Astrocyte (in vitro differentiated cells and primary cell): Measurements from ENCODE around the gene GALK1. TPM values are rescaled to one million over a fixed set of nuclear protein-coding genes. Genes with fewer than 3 reads are reported as not detected.

Experiments
- DNase-seq: peaks from one replicate; pipeline ENCODE4 v3.0.0-alpha.2; 2010; ENCODE audit warnings: low read depth
- FAIRE-seq: peaks from 2 replicates; lab custom pipeline; 2011; peaks lifted over from hg19 to GRCh38; lab: Jason Lieb, UNC
- H2AFZ ChIP-seq: 2 replicates; pipeline ENCODE4 v1.6.0; 2012; ENCODE audit warnings: low read depth, low read length, inconsistent platforms
- H3K27ac ChIP-seq: 2 replicates; pipeline ENCODE4 v1.5.1; 2011; ENCODE audit warnings: low read depth, low read length, inconsistent platforms
- H3K27me3 ChIP-seq: 2 replicates; pipeline ENCODE4 v1.6.0; 2011; ENCODE audit warnings: low read length, inconsistent platforms; ENCODE audit not compliant: insufficient read depth
- H3K36me3 ChIP-seq: 2 replicates; pipeline ENCODE4 v1.5.1; 2011; ENCODE audit warnings: low read length, inconsistent platforms; ENCODE audit not compliant: insufficient read depth
- H3K4me1 ChIP-seq: 2 replicates; pipeline ENCODE4 v1.5.1; 2011; ENCODE audit warnings: low read length, inconsistent platforms; ENCODE audit not compliant: insufficient read depth
- H3K4me2 ChIP-seq: 2 replicates; pipeline ENCODE4 v1.6.0; 2012; ENCODE audit warnings: low read length, inconsistent platforms
- H3K4me3 ChIP-seq: 2 replicates; pipeline ENCODE4 v1.5.1; 2011; ENCODE audit warnings: low read depth, mild to moderate bottlenecking, low read length, inconsistent platforms; ENCODE audit not compliant: insufficient read depth
- H3K79me2 ChIP-seq: 2 replicates; pipeline ENCODE4 v1.6.0; 2012; ENCODE audit warnings: mild to moderate bottlenecking, low read length, inconsistent platforms; ENCODE audit not compliant: insufficient read depth
- H3K9ac ChIP-seq: 2 replicates; pipeline ENCODE4 v1.6.0; 2012; ENCODE audit warnings: mild to moderate bottlenecking, low read length, inconsistent platforms
- H3K9me3 ChIP-seq: 2 replicates; pipeline ENCODE4 v1.5.1; 2012; ENCODE audit warnings: low read depth, mild to moderate bottlenecking, low read length, inconsistent platforms; ENCODE audit not compliant: insufficient read depth
- H4K20me1 ChIP-seq: 2 replicates; pipeline ENCODE4 v1.6.0; 2012; ENCODE audit warnings: low read length, inconsistent platforms; ENCODE audit not compliant: insufficient read depth
- H3K27ac Mint-ChIP-seq: one replicate; pipeline ENCODE4 v1.8.0; 2021; ENCODE audit warnings: mild to moderate bottlenecking, mixed read lengths; ENCODE audit not compliant: unreplicated experiment
- H3K27me3 Mint-ChIP-seq: one replicate; pipeline ENCODE4 v1.8.0; 2021; ENCODE audit warnings: low read depth, mixed read lengths; ENCODE audit not compliant: unreplicated experiment
- H3K36me3 Mint-ChIP-seq: one replicate; pipeline ENCODE4 v1.8.0; 2021; ENCODE audit warnings: low read depth, mixed read lengths; ENCODE audit not compliant: unreplicated experiment
- H3K4me1 Mint-ChIP-seq: one replicate; pipeline ENCODE4 v1.8.0; 2021; ENCODE audit warnings: low read depth, mixed read lengths; ENCODE audit not compliant: unreplicated experiment
- H3K4me3 Mint-ChIP-seq: one replicate; pipeline ENCODE4 v1.8.0; 2021; ENCODE audit warnings: mild to moderate bottlenecking, moderate library complexity, mixed read lengths; ENCODE audit not compliant: unreplicated experiment
- H3K9me3 Mint-ChIP-seq: one replicate; pipeline ENCODE4 v1.8.0; 2021; ENCODE audit warnings: mild to moderate bottlenecking, mixed read lengths; ENCODE audit not compliant: unreplicated experiment
- CTCF ChIP-seq: IDR thresholded peaks from 2 replicates; pipeline ENCODE4 v1.5.1; 2011; ENCODE audit warnings: low read depth, mild to moderate bottlenecking, inconsistent platforms, low read length, moderate library complexity; ENCODE audit not compliant: insufficient read depth
- EZH2 ChIP-seq: IDR thresholded peaks from 2 replicates; pipeline ENCODE4 v1.6.1; 2012; ENCODE audit warnings: mild to moderate bottlenecking, low read length, inconsistent platforms; ENCODE audit not compliant: insufficient read depth
- total RNA-seq: library from RNA; stranded (reverse); gene quantifications from 2 replicates; pipeline ENCODE4 v1.2.1, GENCODE V29; 2021

Gene GALK1
- total RNA-seq, 1 donor from 2014 or later: 22.6 TPM

- Mint-ChIP-seq H3K4me3 (no peak overlapping the region), H3K27ac (no peak overlapping the region), H3K27me3 (peaks cover 26% of the 10 kb centered on the region), H3K9me3 (no peaks in the 10 kb centered on the region), H3K36me3 (peaks cover 2% of the 10 kb centered on the region), H3K4me1 (no peaks in the 10 kb centered on the region)
- no peak overlapping the region for H3K4me3 ChIP-seq
- no peak overlapping the region for H3K4me2 ChIP-seq
- no peaks in the 10 kb centered on the region for H4K20me1 ChIP-seq
- H3K9ac ChIP-seq: no peak overlapping the region
- TF ChIP-seq CTCF (no peak), EZH2 (no peak)
- DNase-seq: no peak
- no peaks in the 10 kb centered on the region for H3K36me3 ChIP-seq
- H3K27ac ChIP-seq: no peak overlapping the region
- no peak for FAIRE-seq
- peaks cover 7% of the 10 kb centered on the region for H3K4me1 ChIP-seq
- no peaks in the 10 kb centered on the region for H3K9me3 ChIP-seq
- no peak overlapping the region for H2AFZ ChIP-seq
- no peaks in the 10 kb centered on the region for H3K79me2 ChIP-seq
- H3K27me3 ChIP-seq: peaks cover 16% of the 10 kb centered on the region
Measured at GRCh38 chr17:75724016-75725003, 40.7 kb downstream of the GALK1 start.

- peak overlapping the region; percentile 18 for H3K27ac Mint-ChIP-seq
- H3K79me2 ChIP-seq: no peaks in the 10 kb centered on the region
- no peaks in the 10 kb centered on the region for H3K9me3 ChIP-seq
- no peaks in the 10 kb centered on the region for H3K36me3 ChIP-seq
- no peak overlapping the region for H3K27ac ChIP-seq
- TF ChIP-seq CTCF (no peak), EZH2 (no peak)
- H3K9me3 Mint-ChIP-seq: no peaks in the 10 kb centered on the region
- no peak for DNase-seq
- H2AFZ ChIP-seq: no peak overlapping the region
- no peak overlapping the region for H3K4me3 ChIP-seq
- peaks cover 19% of the 10 kb centered on the region for H3K27me3 ChIP-seq
- H3K4me1 ChIP-seq: peaks cover 7% of the 10 kb centered on the region
- H3K9ac ChIP-seq: no peak overlapping the region
- FAIRE-seq: no peak
- no peak overlapping the region for H3K4me3 Mint-ChIP-seq
- H3K27me3 Mint-ChIP-seq: peaks cover 28% of the 10 kb centered on the region
- H3K4me2 ChIP-seq: no peak overlapping the region
- H3K4me1 Mint-ChIP-seq: no peaks in the 10 kb centered on the region
- no peaks in the 10 kb centered on the region for H4K20me1 ChIP-seq
- H3K36me3 Mint-ChIP-seq: peaks cover 2% of the 10 kb centered on the region
Measured at GRCh38 chr17:75723171-75723930, 41.6 kb downstream of the GALK1 start.
